ENCODE data around the gene TMOD1.
"Not testable (repeated sequence)": the region's sequence is repeated elsewhere in the genome, so short reads cannot be mapped to it uniquely, and the experiment has no call there.

Gene TMOD1

GRCh38 chr9:97599314-97599846, 97.9 kb downstream of the TMOD1 start:
- no peak for DNase-seq

- no peak for DNase-seq
Measured at GRCh38 chr9:97600531-97601227, 99.2 kb downstream of the TMOD1 start.

GRCh38 chr9:97601228-97601898, 99.9 kb downstream of the TMOD1 start:
- no peak for DNase-seq

- DNase-seq, result no peak
Measured at GRCh38 chr9:97602430-97602829, 101.0 kb downstream of the TMOD1 start.

GRCh38 chr9:97604901-97605645, 103.6 kb downstream of the TMOD1 start:
- no peak for DNase-seq

- DNase-seq, result peak; percentile 35
Measured at GRCh38 chr9:97615439-97616072, 114.1 kb downstream of the TMOD1 start.

GRCh38 chr9:97617939-97618416, 116.5 kb downstream of the TMOD1 start:
- no peak for DNase-seq

- DNase-seq, result not testable (repeated sequence)
Measured at GRCh38 chr9:97620063-97620462, 118.6 kb downstream of the TMOD1 start.

- DNase-seq, result not testable (repeated sequence)
Measured at GRCh38 chr9:97622483-97622882, 121.0 kb downstream of the TMOD1 start.

GRCh38 chr9:97623946-97624345, 122.5 kb downstream of the TMOD1 start:
- DNase-seq, result no peak

GRCh38 chr9:97625620-97626019, 124.2 kb downstream of the TMOD1 start:
- DNase-seq, result no peak

- DNase-seq, result no peak
Measured at GRCh38 chr9:97627624-97628023, 126.2 kb downstream of the TMOD1 start.

- no peak for DNase-seq
Measured at GRCh38 chr9:97628668-97629067, 127.2 kb downstream of the TMOD1 start.

GRCh38 chr9:97629156-97629555, 127.7 kb downstream of the TMOD1 start:
- DNase-seq, result no peak

- no peak for DNase-seq
Measured at GRCh38 chr9:97630591-97630990, 129.1 kb downstream of the TMOD1 start.

- DNase-seq, result peak; percentile 17
Measured at GRCh38 chr9:97632248-97632984, 130.9 kb downstream of the TMOD1 start.

GRCh38 chr9:97632985-97633858, 131.8 kb downstream of the TMOD1 start, which contains the start of the genes NCBP1 and TSTD2:
Gene NCBP1 (plus strand): TSS chr9:97633821. CDS start chr9:97633882, 61 bp downstream.
Gene TSTD2 (minus strand): TSS chr9:97633368. CDS start chr9:97627562, 5,806 bp downstream.
- DNase-seq, result peak; percentile 89

- no peak for DNase-seq
Measured at GRCh38 chr9:97633859-97634490, 132.5 kb downstream of the TMOD1 start.

- DNase-seq, result no peak
Measured at GRCh38 chr9:97635026-97635425, 133.6 kb downstream of the TMOD1 start.

- no peak for DNase-seq
Measured at GRCh38 chr9:97636903-97637302, 135.4 kb downstream of the TMOD1 start.

Measured in effector CD8-positive, alpha-beta T cell (primary cell).